Choroid plexus epithelial cell (primary cell): ENCODE data around the gene COL26A1.
"Not testable (repeated sequence)": the region's sequence is repeated elsewhere in the genome, so short reads cannot be mapped to it uniquely, and the experiment has no call there.

Source experiments
- DNase-seq: peaks from one replicate; pipeline ENCODE4 v3.0.0-alpha.2; 2010; ENCODE audit warnings: low read depth
- H3K4me3 ChIP-seq: 2 replicates; pipeline ENCODE4 v1.5.1; 2011; ENCODE audit warnings: low read depth, mild to moderate bottlenecking, control low read depth, low read length, moderate library complexity
- TF ChIP-seq, protein P1 (sequence below): conservative IDR thresholded peaks from 2 replicates; pipeline ENCODE4 v1.5.1; 2011; ENCODE audit warnings: low read depth, mild to moderate bottlenecking, control low read depth, inconsistent platforms, low read length, moderate library complexity

Gene COL26A1

DNA sequence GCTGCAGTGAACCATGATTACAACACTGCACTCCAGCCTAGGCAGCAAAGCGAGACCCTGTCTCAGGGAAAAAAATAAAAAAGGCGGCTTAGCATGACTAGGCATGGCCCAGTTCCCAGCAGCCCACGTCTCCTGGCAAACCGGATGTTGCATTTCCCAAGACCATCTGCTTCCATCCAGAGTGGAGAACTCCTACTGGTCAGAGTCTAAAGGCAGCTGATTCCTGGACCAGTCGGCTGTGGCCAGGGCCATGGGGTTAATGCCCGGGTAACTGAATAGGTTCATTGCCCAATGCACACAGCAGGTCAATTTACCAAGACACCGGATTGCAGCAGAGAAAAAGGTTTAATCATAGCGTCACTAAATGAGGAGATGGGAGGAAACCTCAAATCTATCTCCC is 133.3 kb downstream of the COL26A1 start:
- H3K4me3 ChIP-seq: no peak overlapping the region
- TF ChIP-seq, protein P1, sequence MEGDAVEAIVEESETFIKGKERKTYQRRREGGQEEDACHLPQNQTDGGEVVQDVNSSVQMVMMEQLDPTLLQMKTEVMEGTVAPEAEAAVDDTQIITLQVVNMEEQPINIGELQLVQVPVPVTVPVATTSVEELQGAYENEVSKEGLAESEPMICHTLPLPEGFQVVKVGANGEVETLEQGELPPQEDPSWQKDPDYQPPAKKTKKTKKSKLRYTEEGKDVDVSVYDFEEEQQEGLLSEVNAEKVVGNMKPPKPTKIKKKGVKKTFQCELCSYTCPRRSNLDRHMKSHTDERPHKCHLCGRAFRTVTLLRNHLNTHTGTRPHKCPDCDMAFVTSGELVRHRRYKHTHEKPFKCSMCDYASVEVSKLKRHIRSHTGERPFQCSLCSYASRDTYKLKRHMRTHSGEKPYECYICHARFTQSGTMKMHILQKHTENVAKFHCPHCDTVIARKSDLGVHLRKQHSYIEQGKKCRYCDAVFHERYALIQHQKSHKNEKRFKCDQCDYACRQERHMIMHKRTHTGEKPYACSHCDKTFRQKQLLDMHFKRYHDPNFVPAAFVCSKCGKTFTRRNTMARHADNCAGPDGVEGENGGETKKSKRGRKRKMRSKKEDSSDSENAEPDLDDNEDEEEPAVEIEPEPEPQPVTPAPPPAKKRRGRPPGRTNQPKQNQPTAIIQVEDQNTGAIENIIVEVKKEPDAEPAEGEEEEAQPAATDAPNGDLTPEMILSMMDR: no peak
- DNase-seq: no peak

DNA sequence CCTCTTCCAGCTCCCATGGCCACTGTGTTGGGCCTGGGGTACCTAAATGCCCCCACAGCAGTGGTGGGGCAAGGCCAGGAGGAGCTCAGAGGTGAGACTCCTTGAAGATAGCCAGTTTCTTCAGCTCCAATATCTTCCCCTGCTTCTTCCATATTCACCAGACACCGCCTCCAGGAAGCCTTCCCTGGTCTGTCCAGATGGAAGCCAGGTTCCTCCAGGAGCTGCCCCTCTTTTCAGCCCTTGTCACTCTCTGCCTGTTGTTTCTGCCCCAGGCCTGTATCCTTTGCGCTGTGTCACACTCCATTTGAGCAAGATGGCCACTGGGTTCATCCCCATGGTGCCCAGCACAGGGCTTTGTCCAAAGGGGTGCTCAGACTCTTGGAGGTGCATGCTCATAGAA is 138.7 kb downstream of the COL26A1 start:
- TF ChIP-seq, protein P1: no peak
- DNase-seq: no peak
- H3K4me3 ChIP-seq: no peak overlapping the region

DNA sequence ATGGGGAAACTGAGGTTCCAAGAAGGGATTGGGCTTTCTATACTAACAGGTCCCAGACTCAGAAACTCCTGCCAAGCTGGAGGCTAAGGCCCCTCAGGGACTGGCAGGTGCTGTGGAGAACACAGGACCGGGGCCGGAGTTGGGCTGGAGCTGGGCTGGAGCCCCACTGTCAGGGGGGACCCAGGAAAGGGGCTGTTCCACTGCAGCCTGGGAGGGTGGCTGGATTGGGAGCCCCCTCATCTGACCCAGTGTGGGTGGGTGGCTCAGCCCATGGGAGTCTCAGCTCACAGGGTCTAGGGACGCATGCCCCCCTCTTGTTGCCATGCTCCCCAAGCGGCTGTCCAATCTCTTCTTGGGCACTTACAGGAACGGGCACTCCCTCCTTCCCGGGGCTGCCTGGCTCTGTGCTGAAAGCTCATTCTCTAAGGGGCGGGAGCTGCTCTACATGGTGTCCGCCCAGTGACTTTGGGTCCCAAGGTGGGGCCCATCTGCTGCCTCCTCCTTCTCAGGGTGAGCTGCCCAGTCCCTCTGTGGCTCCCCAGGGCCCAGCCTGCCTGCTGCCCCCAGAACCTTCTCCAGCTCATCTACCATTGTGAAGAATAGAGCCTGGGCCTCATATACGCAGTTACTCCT is 139.9 kb downstream of the COL26A1 start:
- no peak for DNase-seq
- H3K4me3 ChIP-seq: no peak overlapping the region
- TF ChIP-seq, protein P1: no peak

GRCh38 chr7:101505510-101505909 is 142.8 kb downstream of the COL26A1 start:
- DNase-seq, H3K4me3 ChIP-seq: not testable (repeated sequence)

DNA sequence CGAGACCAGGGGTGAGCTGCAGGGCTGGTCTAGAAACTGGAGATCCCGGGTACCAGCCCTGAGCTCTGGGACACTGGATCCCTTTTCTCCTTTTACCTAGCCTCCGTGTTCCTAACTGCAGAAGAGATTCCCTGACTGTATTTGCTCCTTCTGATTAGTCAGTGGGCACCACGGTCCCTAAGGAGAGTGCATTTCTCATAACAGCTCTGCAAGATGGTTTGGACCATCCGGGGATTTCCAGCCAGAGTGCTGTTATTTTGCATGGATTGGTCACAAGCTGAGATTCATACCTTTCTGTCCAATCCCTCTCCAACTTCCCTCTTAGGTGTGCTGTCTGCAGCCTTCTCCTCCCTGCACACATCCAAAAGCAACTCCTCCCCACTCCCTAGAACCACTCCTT is 143.9 kb downstream of the COL26A1 start:
- no peak overlapping the region for H3K4me3 ChIP-seq
- TF ChIP-seq, protein P1: no peak
- DNase-seq: no peak

GRCh38 chr7:101507327-101507726 is 144.7 kb downstream of the COL26A1 start:
- DNase-seq: no peak
- H3K4me3 ChIP-seq: no peak overlapping the region
- TF ChIP-seq, protein P1: no peak

DNA sequence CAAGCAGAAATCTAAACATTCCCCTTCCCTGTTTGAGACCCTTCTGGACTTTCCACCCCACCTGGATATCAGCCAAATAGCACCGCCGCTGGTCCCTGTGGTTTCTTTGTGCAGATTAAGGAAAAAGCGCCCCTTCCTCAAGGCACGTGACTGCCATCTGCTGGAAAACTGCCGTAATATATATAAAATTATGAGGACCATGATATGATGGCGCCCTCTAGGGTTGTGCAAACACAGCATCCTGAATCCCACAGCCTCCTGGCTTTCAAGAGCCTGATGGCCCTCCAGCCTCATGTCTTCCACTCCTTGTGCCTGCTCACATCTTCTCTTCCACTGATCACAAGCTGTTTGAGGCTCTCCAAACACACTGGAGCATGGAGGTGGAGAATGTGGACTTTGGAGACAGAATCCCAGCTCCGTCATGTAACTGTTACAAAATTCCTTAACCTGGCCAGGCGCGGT is 145.1 kb downstream of the COL26A1 start:
- TF ChIP-seq, protein P1: peak; percentile 64
- H3K4me3 ChIP-seq: no peak overlapping the region
- peak; percentile 37 for DNase-seq
